ENCODE data around the gene RETN. TPM values are rescaled to one million over a fixed set of nuclear protein-coding genes. Genes with fewer than 3 reads are reported as not detected.

Gene RETN
- total and polyA plus RNA-seq, 2 donors (not counting 3 experiments of a cell fraction or from before 2014, with no cell fraction given) = not detected

DNA sequence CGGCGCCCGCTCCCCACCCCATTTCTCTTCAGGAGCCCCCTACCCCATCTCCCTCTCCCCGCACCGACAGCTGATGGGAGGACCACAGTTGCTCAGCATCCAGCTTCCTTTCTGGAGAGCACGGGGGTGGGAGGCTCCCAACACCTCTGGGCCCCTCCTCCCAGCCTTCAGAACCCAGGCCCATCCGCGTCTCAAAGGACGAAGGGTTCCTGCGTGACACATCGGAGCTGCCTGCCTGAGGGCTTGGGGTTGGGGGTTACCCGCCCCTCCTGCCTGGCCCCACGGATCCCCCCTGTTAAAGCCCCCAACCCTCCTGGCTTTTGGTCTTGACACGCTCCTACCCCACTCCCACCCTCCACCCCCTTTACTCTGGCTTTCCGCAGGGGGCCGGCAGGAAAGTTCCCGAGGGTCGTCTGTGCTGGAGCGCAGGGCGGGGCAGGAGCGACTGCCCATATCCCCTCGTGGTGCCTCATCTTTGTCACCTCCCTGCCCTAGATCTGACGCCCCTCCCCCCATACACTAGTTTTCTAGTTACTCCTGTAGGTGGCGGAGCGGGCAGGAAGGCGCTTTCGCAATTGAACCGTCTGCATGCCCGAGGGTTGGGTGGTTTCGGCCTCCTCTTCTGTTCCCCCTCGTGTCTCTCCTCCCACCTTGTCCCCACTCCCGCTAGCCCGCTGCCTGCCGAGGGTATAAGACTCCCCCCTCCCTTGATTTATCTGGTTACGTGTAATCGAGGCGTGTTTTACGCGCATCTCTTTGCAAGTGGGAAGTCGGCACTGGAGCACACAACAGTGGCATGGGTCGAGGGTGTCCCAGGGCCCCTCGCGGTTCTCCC is 12.7 kb downstream of the RETN start:
- Histone ChIP-seq H3K4me1 (ENCODE audit: control insufficient read depth, extremely low read depth, insufficient read depth, low read length) (peaks cover 7% of the 10 kb centered on the region), H3K9me3 (replicated peaks; ENCODE audit: control insufficient read depth, insufficient read depth, low read length) (no peaks in the 10 kb centered on the region), H3K9me1 (replicated peaks; ENCODE audit: control insufficient read depth, extremely low read depth, insufficient read depth, low read length) (no peaks in the 10 kb centered on the region), H3K4me2 (ENCODE audit: insufficient read depth, low read length) (peak overlapping the region; percentile 65), H4K20me1 (replicated peaks; ENCODE audit: control insufficient read depth, extremely low read depth, insufficient read depth, low read length) (no peaks in the 10 kb centered on the region), H2AFZ (ENCODE audit: low read depth, low read length) (peak overlapping the region; percentile 45), H3K79me2 (ENCODE audit: control insufficient read depth, insufficient read depth, low read length) (peaks cover 21% of the 10 kb centered on the region), H3K27me3 (ENCODE audit: control insufficient read depth in 2 of 2, insufficient read depth in 2 of 2, low read length in 2 of 2) (peaks cover 0 to under 1% of the 10 kb centered on the region in 2 experiments), H3K9ac (replicated peaks; ENCODE audit: extremely low read depth, insufficient read depth, low read length) (peak overlapping the region; percentile 92), H3K36me3 (ENCODE audit: control insufficient read depth in 2 of 2, extremely low read depth in 1 of 2, insufficient read depth in 2 of 2, low read length in 2 of 2) (peaks cover 0 to 3% of the 10 kb centered on the region in 2 experiments), H3K4me3 (replicated peaks in 1 of 3; ENCODE audit: insufficient read depth in 1 of 3, low read depth in 1 of 3, low read length in 3 of 3) (peak overlapping the region; percentile 72 to 100 (median 79)), H3K27ac (ENCODE audit: insufficient read depth, low read depth, low read length) (peak overlapping the region; percentile 65)
- ChIA-PET POLR2A (no interaction called here), CTCF (interaction anchor here (0.6 to 2.5 kb wide), 61 partner anchors 11 to 582 kb away, joined by 3 to 137 read pairs (median 4); partner anchors contain the start of genes CLEC4G, LRRC8E, MAP2K7 and MCOLN1)
- intact Hi-C loops (cut with micrococcal nuclease) = loop anchor here (1.0 to 5.0 kb wide), 4 partner anchors 53 to 241 kb away; partner anchors contain the start of genes PET100, SNAPC2 and XAB2
- dilution Hi-C loops (cut with MboI; ENCODE audit: extremely low pct_ligation_motif_present, low sequenced_read_pairs) = no loop called here
- no TSS peak for BruUV-seq (replicated peaks)
- FAIRE-seq (peak; percentile 64), DNase-seq (ENCODE audit: low read depth, low spot score) (peak; percentile 62)
- no peak for TF ChIP-seq POLR2A (IDR thresholded peaks at IDR 0.05; ENCODE audit: low read depth, low read length)
- TF ChIP-seq, protein P1, sequence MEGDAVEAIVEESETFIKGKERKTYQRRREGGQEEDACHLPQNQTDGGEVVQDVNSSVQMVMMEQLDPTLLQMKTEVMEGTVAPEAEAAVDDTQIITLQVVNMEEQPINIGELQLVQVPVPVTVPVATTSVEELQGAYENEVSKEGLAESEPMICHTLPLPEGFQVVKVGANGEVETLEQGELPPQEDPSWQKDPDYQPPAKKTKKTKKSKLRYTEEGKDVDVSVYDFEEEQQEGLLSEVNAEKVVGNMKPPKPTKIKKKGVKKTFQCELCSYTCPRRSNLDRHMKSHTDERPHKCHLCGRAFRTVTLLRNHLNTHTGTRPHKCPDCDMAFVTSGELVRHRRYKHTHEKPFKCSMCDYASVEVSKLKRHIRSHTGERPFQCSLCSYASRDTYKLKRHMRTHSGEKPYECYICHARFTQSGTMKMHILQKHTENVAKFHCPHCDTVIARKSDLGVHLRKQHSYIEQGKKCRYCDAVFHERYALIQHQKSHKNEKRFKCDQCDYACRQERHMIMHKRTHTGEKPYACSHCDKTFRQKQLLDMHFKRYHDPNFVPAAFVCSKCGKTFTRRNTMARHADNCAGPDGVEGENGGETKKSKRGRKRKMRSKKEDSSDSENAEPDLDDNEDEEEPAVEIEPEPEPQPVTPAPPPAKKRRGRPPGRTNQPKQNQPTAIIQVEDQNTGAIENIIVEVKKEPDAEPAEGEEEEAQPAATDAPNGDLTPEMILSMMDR (IDR thresholded peaks at IDR 0.05; ENCODE audit: extremely low read depth in 1 of 2, insufficient read depth in 1 of 2, low read depth in 1 of 2, low read length in 2 of 2) = peak; percentile 40 to 72
- TF ChIP-seq EZH2 (IDR thresholded peaks at IDR 0.05; ENCODE audit: borderline replicate concordance, low read depth, low read length, severe bottlenecking) = no peak
- TF ChIP-seq GATA2 (IDR thresholded peaks at IDR 0.05; ENCODE audit: insufficient read depth, insufficient read length, low read depth, low read length) = no peak
- TF ChIP-seq, protein P2, sequence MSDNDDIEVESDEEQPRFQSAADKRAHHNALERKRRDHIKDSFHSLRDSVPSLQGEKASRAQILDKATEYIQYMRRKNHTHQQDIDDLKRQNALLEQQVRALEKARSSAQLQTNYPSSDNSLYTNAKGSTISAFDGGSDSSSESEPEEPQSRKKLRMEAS (IDR thresholded peaks at IDR 0.05; ENCODE audit: insufficient read depth, insufficient read length) = no peak

Measured in endothelial cell of umbilical vein (primary cell).